HCT116 (cell line): ENCODE results near the gene TLN1. TPM values are rescaled to one million over a fixed set of nuclear protein-coding genes. Genes with fewer than 3 reads are reported as not detected.

Experiments used
- ATAC-seq: fragments of 200-7000 bp; cut with Tn5 transposase; 2 replicates; pipeline ENCODE4 v1.9.1; 2020; ENCODE audit warnings: mild to moderate bottlenecking, moderate library complexity
- BruUV-seq: library from RNA; stranded (reverse); fragments of 400-500 nt; replicated peaks from 2 replicates; lab custom pipeline; 2021; lab: Mats Ljungman, UMichigan
- CTCF ChIA-PET: fragments of 300-600 bp; sonication (Branson Sonifier 250); formaldehyde crosslinking; loops from one replicate; lab custom pipeline; 2021; ENCODE audit warnings: antibody characterized with exemption; lab: Charles Lee
- POLR2A ChIA-PET: fragments of 300-600, 350-600 bp; sonication (Branson Sonifier 250); formaldehyde crosslinking; loops from one replicate; lab custom pipeline; 2021; ENCODE audit warnings: antibody characterized with exemption; lab: Charles Lee
- RAD21 ChIA-PET, 2 experiments: fragments of 300-600 bp; sonication (Branson Sonifier 250); formaldehyde crosslinking; loops; one replicate each; lab custom pipeline; 2023; ENCODE audit warnings: low total read pairs in 2 of 2; ENCODE audit not compliant: uncharacterized antibody in 2 of 2, unreplicated experiment in 2 of 2, low non-redundant PET in 1 of 2; lab: Charles Lee
- DNase-seq: peaks from one replicate; pipeline ENCODE4 v3.0.0-alpha.2; 2010; ENCODE audit warnings: low read depth, low spot score
- H2AFZ ChIP-seq: fragments of 200-600 bp; shearing (Covaris generic), sonication (generic); 2 replicates; pipeline ENCODE4 v1.6.1; 2017; ENCODE audit warnings: low read depth, mixed run types, mixed read lengths, antibody characterized with exemption, low read length; ENCODE audit not compliant: poor library complexity, severe bottlenecking
- H3K27ac ChIP-seq: 2 replicates; pipeline ENCODE4 v1.5.1; 2012; ENCODE audit warnings: low read depth, low read length
- H3K27me3 ChIP-seq: fragments of 200-600 bp; sonication (generic); 2 replicates; pipeline ENCODE4 v1.6.1; 2016; ENCODE audit warnings: mixed run types, low read length, mixed read lengths; ENCODE audit not compliant: insufficient read depth
- H3K36me3 ChIP-seq, 2 experiments: fragments of 200-500 bp in 1 of 2; fragments of 200-600 bp in 1 of 2; sonication (Bioruptor generic) in 1 of 2; sonication (generic) in 1 of 2; 2 replicates each; pipeline versions ENCODE4 v1.5.1 to v1.6.1; 2014 to 2016; ENCODE audit warnings: low read length in 2 of 2, inconsistent platforms in 1 of 2, mixed read lengths in 1 of 2, mixed run types in 1 of 2; ENCODE audit not compliant: insufficient read depth in 2 of 2, control insufficient read depth in 1 of 2
- H3K4me1 ChIP-seq, 2 experiments: fragments of 200-600 bp in 1 of 2; sonication (generic) in 1 of 2; 2 replicates each; pipeline versions ENCODE4 v1.5.1 to v1.6.1; 2012 to 2017; ENCODE audit warnings: low read length in 2 of 2, inconsistent platforms in 1 of 2, mild to moderate bottlenecking in 1 of 2, mixed read lengths in 1 of 2, mixed run types in 1 of 2, moderate library complexity in 1 of 2; ENCODE audit not compliant: insufficient read depth in 2 of 2, control insufficient read depth in 1 of 2
- H3K4me2 ChIP-seq: fragments of 200-600 bp; sonication (generic); 2 replicates; pipeline ENCODE4 v1.6.1; 2017; ENCODE audit warnings: mixed run types, low read length, mixed read lengths
- H3K4me3 ChIP-seq, 2 experiments: fragments of 200-600 bp in 1 of 2; sonication (generic) in 1 of 2; replicated peaks in 1 of 2; 2 replicates each; pipeline ENCODE4 v1.5.1; 2011 to 2016; ENCODE audit warnings: low read length in 2 of 2, control low read depth in 1 of 2, low read depth in 1 of 2, mild to moderate bottlenecking in 1 of 2, mixed read lengths in 1 of 2, mixed run types in 1 of 2
- H3K79me2 ChIP-seq: fragments of 200-600 bp; sonication (generic); 2 replicates; pipeline ENCODE4 v1.6.1; 2017; ENCODE audit warnings: mild to moderate bottlenecking, mixed run types, low read length, moderate library complexity, mixed read lengths; ENCODE audit not compliant: insufficient read depth
- H3K9ac ChIP-seq: fragments of 200-600 bp; sonication (generic); 2 replicates; pipeline ENCODE4 v1.6.1; 2016; ENCODE audit warnings: low read length, mixed read lengths
- H3K9me2 ChIP-seq: fragments of 200-600 bp; sonication (generic), shearing (Covaris generic); 2 replicates; pipeline ENCODE4 v1.6.1; 2017; ENCODE audit warnings: mixed run types, mild to moderate bottlenecking, moderate library complexity; ENCODE audit not compliant: insufficient read depth
- H3K9me3 ChIP-seq, 2 experiments: fragments of 200-500 bp in 1 of 2; fragments of 200-600 bp in 1 of 2; sonication (Bioruptor generic) in 1 of 2; sonication (generic) in 1 of 2; 2 replicates each; pipeline ENCODE4 v1.6.1; 2014 to 2017; ENCODE audit warnings: low read length in 2 of 2, mixed read lengths in 2 of 2, inconsistent platforms in 1 of 2, low read depth in 1 of 2, mild to moderate bottlenecking in 1 of 2, mixed run types in 1 of 2, moderate library complexity in 1 of 2; ENCODE audit not compliant: control insufficient read depth in 1 of 2, insufficient read depth in 1 of 2
- H4K20me1 ChIP-seq: fragments of 200-600 bp; sonication (generic), shearing (Covaris generic); 2 replicates; pipeline ENCODE4 v1.6.1; 2017; ENCODE audit warnings: mixed run types, mild to moderate bottlenecking, moderate library complexity; ENCODE audit not compliant: insufficient read depth
- EZH2 ChIP-seq: fragments of 200-600 bp; sonication (generic); IDR thresholded peaks from 2 replicates; pipeline ENCODE4 v1.6.1; 2017; ENCODE audit warnings: antibody characterized with exemption, mixed run types
- REST ChIP-seq: IDR thresholded peaks from 2 replicates; pipeline ENCODE4 v1.6.1; 2012; ENCODE audit warnings: low read depth
- SP1 ChIP-seq: IDR thresholded peaks from 2 replicates; pipeline ENCODE4 v1.6.1; 2012; ENCODE audit warnings: low read depth
- ZNF274 ChIP-seq: fragments of 200-500 bp; sonication (Bioruptor generic); IDR thresholded peaks from 2 replicates; pipeline ENCODE4 v1.6.1; 2014; ENCODE audit warnings: mild to moderate bottlenecking, low read depth, low read length, inconsistent platforms
- intact Hi-C: fragments of 100-400 bp; cut with micrococcal nuclease; formaldehyde crosslinking; loops from 2 replicates; pipeline ENCODE4 v1.10.0; 2022
- total RNA-seq: library from RNA; stranded (reverse); gene quantifications from one replicate; pipeline ENCODE4 v1.2.1, GENCODE V29; 2021; ENCODE audit not compliant: unreplicated experiment

The TLN1 gene
- total RNA-seq, 1 experiment from 2014 or later, result 144 TPM

DNA sequence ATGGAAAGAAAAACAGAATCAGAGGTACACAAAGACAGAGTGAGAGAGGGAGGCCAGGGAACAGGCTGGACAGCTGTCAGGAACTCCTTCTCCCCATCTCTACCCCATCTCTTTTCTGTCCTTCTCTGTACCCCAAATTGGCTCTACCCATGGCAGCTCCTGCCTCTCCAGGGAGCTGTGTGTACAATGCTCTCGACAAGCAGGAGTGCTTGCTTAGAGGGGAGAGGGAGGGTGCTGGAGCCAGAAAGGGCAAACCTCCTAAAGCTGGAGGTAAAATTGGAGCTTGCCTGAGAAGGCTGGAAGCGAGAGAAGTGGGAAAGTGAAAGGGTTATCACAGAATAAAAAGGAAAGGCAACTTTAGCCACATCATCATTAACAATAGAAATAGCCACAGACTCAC, 48.7 kb downstream of the TLN1 start:
- Histone ChIP-seq H3K27ac (no peak overlapping the region), H3K9me3 (no peaks in the 10 kb centered on the region), H3K4me2 (no peak overlapping the region)
- TF ChIP-seq ZNF274 (no peak), SP1 (no peak), EZH2 (no peak), REST (no peak)
- TF ChIP-seq, all 23 proteins: peak for 0
- POLR2A ChIA-PET, result interaction anchor here (1.0 kb wide), 1 partner anchor 13 kb away, joined by 3 read pairs; no protein-coding TSS in a partner anchor
- CTCF ChIA-PET, result interaction anchor here (1.3 kb wide), 1 partner anchor 13 kb away, joined by 4 read pairs; no protein-coding TSS in a partner anchor
- RAD21 ChIA-PET, result no interaction called here
- H3K4me1 ChIP-seq, result peaks cover 9 to 11% of the 10 kb centered on the region in 2 experiments
- intact Hi-C loops, result no loop called here
- BruUV-seq, result no TSS peak
- H3K9ac ChIP-seq, result no peak overlapping the region
- H3K27me3 ChIP-seq, result no peaks in the 10 kb centered on the region
- ATAC-seq (no peak), DNase-seq (no peak)
- H3K4me3 ChIP-seq, result no peak overlapping the region
- peaks cover 45 to 62% of the 10 kb centered on the region in 2 experiments; a peak in 3 of 4 replicates for H3K36me3 ChIP-seq
- H3K79me2 ChIP-seq, result peaks cover 31% of the 10 kb centered on the region
- no peak overlapping the region for H2AFZ ChIP-seq
- H4K20me1 ChIP-seq, result no peaks in the 10 kb centered on the region
- no peaks in the 10 kb centered on the region for H3K9me2 ChIP-seq
